ENCODE results near the gene COL9A2. TPM values are rescaled to one million over a fixed set of nuclear protein-coding genes. Genes with fewer than 3 reads are reported as not detected.
"Not testable (repeated sequence)": the region's sequence is repeated elsewhere in the genome, so short reads cannot be mapped to it uniquely, and the experiment has no call there.

COL9A2 gene
- 4.8 and 5.2 TPM in 2 replicates for total RNA-seq (2014; rRNA removed; shearing (Covaris generic))

DNA sequence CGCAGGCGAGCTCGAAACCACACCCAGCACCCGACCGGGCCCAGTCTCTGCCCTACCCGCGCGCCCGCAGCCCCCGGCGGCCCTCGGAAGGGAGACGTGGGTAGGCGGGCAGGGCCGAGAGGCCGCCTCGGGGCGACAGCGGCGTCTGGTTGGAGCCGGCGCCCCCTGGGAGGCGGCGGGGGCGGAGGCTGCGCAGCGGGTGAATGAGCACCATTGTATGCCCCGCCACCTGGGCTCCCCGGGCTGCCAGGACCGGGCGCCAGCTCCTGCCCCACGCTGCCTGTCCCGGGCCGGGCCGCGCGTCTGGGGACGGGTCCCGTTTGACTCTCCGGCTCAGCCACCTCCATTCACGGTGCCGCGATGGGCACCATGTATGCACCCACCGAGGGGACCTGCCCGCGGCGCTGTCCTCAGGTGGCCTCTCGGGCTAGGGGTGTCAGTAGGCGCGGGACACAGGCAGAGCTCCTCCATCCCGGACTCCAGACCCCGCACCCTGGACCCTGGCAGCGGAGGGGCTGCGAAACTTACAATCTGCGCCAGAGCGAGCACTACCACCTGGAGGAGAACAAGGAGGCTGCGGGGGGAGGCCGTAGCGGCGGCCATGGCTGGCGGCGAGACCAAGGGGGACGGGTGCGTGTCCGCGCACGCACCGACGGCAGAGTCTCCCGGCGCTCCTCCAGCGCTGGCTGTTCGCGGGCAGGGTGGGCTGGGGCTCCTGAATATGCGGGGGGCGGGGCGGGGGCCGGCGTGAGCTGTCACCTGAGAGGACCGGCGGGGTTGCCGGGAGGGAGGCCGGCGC is at the start of gene COL9A2:
Gene COL9A2, minus strand, starts transcription at position 692 of the 799 bp plus-strand sequence. Its CDS starts 89 bp downstream, at position 603.
- Histone ChIP-seq H3K9me3 (replicated peaks) (no peaks in the 10 kb centered on the region), H3K4me3 (peak within 1 kb of the TSS; percentile 54), H3K27me3 (no peaks in the 10 kb centered on the region), H3K4me1 (peaks cover 25% of the 10 kb centered on the region), H3K27ac (peak within 1 kb of the TSS; percentile 45; the same call in 1 of the 2 replicates), H3K36me3 (no peaks in the 10 kb centered on the region)
- DNase-seq = peak; percentile 44 to 45

DNA sequence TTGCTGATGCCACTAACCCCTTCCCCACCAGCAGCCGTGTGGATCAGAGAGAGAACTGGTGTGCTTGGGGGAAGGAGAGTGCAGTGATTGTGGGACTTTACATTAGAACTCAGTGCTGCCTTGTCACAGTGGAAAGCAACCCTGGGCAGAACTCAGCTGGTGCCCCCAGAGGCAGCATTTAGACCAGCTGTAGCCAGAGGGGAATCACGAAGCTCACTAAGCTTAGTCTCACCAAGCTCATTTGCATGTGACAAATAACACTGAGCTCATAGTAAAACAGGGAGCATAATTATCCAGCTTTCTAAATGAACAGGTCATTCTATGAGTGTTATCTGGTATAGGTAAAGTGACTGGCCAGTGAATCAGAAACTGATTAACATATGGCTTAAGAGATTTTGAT is 46.6 kb upstream of the COL9A2 start:
- Histone ChIP-seq H3K27ac (no peak overlapping the region), H3K9me3 (replicated peaks) (peaks cover 4% of the 10 kb centered on the region), H3K27me3 (no peaks in the 10 kb centered on the region), H3K4me1 (no peaks in the 10 kb centered on the region), H3K4me3 (no peak overlapping the region), H3K36me3 (no peaks in the 10 kb centered on the region)
- DNase-seq = no peak

DNA sequence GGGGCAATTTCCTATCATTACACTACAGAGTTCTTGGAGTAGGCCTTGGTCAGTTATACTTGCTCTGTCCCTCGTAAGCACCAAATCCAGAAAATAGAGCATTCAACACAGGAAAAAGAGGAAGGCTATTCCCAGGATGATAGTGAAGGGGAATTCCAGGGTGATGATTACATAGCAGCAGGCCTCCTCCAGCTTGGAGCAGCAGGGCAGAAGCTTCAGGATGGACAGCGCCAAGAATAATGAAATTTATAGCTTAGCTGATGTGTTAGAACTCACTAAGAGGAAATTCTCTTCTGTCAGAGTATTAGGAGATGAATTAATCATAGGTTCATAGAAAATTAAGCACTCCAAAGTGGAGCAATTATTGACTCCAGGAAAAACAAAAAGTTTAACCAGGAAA is 45.6 kb upstream of the COL9A2 start:
- Histone ChIP-seq H3K4me3 (no peak overlapping the region), H3K27me3 (no peaks in the 10 kb centered on the region), H3K4me1 (no peaks in the 10 kb centered on the region), H3K36me3 (no peaks in the 10 kb centered on the region), H3K27ac (no peak overlapping the region), H3K9me3 (replicated peaks) (peaks cover 4% of the 10 kb centered on the region)
- DNase-seq = no peak

DNA sequence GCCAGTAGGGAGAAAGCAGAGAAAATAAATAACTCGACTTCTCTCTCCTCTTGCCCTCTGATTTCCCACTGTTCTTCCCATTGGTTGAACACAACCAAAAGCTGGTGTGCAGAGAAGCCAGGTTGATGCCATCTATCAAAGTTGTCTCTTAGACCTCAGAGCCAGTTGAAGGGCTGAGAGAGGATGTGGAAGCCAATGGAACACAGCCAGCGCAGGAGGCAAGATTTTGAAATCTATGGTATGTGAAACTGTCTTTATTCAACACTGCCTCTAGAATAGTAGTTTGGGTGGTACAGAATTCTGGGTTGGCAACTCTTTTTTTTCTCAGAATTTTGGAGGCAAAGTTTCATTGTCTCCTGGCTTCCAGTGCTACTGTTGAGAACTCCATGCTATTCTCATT is 45.1 kb upstream of the COL9A2 start:
- Histone ChIP-seq H3K27me3 (no peaks in the 10 kb centered on the region), H3K9me3 (replicated peaks) (peaks cover 4% of the 10 kb centered on the region), H3K4me1 (no peaks in the 10 kb centered on the region), H3K4me3 (no peak overlapping the region), H3K36me3 (no peaks in the 10 kb centered on the region), H3K27ac (no peak overlapping the region)
- no peak for DNase-seq

DNA sequence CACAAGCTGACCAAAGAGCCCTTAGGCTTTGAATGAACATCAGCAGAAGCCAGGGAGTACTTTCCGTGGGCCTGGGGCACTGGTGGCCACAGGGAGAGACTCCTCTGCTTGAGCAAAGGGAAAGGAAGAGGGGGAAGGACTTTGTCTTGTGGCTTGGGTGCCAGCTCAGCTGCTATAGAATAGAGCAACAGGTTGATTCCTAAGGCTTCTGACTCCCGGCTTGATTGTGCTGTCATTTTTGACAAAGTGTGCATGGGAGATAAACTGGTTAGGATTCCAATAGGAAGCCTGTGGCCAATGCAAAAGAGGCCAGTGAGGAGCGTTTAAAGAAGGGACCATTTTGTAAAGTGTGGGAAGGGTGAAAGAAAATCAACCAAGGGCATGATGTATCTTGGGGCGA is 44.6 kb upstream of the COL9A2 start:
- no peaks in the 10 kb centered on the region for H3K36me3 ChIP-seq
- no peaks in the 10 kb centered on the region for H3K4me1 ChIP-seq
- DNase-seq = no peak

DNA sequence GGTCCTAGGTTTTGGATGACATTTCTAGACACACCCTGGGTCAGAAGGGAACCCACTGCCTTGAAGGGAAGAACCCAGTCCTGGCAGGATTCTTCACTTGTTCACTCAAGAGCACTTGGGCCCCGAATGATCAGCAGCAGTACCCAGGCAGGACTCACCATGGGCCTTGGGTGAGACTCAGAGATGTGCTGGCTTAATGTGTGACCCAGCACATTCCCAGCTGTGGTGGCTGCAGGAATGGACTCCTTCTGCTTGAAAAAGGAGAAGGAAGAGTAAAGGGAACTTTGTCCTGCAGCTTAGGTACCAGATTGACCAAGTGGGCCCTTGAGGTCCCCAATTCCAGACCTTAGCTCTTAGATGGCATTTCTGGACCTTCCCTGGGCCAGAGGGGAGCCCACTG is 44.1 kb upstream of the COL9A2 start:
- DNase-seq = no peak
- Histone ChIP-seq H3K9me3 (replicated peaks) (peaks cover 4% of the 10 kb centered on the region), H3K4me1 (no peaks in the 10 kb centered on the region), H3K36me3 (no peaks in the 10 kb centered on the region), H3K27me3 (no peaks in the 10 kb centered on the region), H3K27ac (no peak overlapping the region), H3K4me3 (no peak overlapping the region)

More for the DNA sequence above, 44.6 kb upstream of the COL9A2 start:
- H3K27me3 ChIP-seq = no peaks in the 10 kb centered on the region
- H3K9me3 ChIP-seq (replicated peaks) = peaks cover 4% of the 10 kb centered on the region
- no peak overlapping the region for H3K4me3 ChIP-seq
- H3K27ac ChIP-seq = no peak overlapping the region

DNA sequence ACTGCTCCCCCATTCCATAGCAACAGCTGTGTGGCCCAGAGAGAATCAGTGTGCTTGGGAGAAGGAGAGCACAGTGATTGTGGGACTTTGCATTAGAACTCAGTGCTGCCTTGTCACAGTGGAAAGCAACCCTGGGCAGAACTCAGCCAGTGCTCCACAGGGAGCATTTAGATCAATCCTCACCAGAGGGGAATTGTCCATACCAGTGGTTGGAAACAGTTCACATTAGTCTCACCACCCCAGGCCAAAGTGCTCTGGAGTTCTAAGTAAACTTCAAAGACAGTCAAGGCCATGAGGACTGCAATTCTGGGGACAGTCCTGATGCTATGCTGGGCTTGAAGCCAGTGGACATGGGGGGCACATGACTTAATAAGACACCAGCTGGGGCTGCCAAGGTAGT is 43.5 kb upstream of the COL9A2 start:
- no peak overlapping the region for H3K4me3 ChIP-seq
- H3K4me1 ChIP-seq = no peaks in the 10 kb centered on the region
- no peaks in the 10 kb centered on the region for H3K36me3 ChIP-seq
- DNase-seq = no peak
- H3K27ac ChIP-seq = no peak overlapping the region
- no peaks in the 10 kb centered on the region for H3K27me3 ChIP-seq
- H3K9me3 ChIP-seq (replicated peaks) = peaks cover 4% of the 10 kb centered on the region

DNA sequence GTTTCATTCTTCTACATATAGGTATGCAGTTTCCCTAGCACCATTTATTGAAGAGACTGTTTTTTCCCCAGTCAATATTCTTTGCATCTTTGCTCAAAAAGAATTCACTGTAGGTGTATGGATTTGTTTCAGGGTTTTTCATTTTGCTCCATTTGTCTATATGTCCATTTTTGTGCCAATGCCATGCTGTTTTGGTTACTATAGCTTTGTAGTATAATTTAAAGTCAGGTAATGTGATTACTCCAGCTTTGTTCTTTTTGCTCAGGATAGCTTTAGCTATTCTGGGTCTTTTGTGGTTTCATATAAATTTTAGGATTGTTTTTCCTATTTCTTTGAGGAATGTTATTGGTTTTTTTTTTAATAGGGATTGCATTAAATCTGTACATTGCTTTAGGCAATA is 40.5 kb upstream of the COL9A2 start:
- no peaks in the 10 kb centered on the region for H3K27me3 ChIP-seq
- H3K27ac ChIP-seq = no peak overlapping the region
- no peaks in the 10 kb centered on the region for H3K36me3 ChIP-seq
- peaks cover 4% of the 10 kb centered on the region for H3K9me3 ChIP-seq (replicated peaks)
- no peak for DNase-seq
- H3K4me3 ChIP-seq = no peak overlapping the region
- no peaks in the 10 kb centered on the region for H3K4me1 ChIP-seq

DNA sequence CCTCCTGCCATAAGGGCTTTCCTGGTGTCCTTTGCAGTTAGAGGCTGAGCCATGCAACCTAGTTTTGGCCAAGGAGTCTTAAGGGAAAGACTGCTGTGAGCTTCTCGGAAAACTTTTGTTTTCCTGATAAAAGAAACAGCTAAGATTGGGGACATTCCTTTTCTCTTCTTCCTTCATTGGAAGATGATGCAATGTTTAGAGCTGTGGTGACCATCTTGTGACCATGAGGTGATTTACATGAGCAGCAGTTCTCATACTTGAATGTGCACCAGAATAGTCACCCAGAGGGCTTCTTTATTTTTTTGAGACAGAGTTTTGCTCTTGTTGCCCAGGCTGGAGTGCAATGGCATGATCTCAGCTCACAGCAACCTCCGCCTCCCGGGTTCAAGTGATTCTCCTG is 36.0 kb upstream of the COL9A2 start:
- Histone ChIP-seq H3K27me3 (no peaks in the 10 kb centered on the region), H3K27ac (no peak overlapping the region), H3K4me3 (no peak overlapping the region), H3K36me3 (no peaks in the 10 kb centered on the region), H3K9me3 (replicated peaks) (no peaks in the 10 kb centered on the region), H3K4me1 (no peaks in the 10 kb centered on the region)
- no peak for DNase-seq

DNA sequence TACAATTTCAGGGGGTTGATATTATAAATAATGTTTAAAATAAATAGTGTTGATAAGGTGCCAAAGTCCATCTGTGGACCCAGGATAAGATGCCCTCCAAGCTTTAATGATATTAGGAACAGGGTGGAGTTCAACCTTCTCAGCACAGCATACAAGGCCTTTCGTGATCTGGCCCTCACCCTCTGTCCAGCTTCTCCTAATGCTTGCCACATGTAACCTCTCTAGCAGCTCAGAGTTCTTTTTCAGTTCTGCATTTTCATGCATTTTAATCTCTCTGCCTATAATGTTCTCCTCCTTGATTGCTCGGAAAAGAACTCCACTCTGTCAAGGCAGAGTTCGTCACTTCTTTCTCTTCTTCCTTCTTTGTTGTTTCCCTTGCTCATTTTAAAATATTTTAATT is 35.0 kb upstream of the COL9A2 start:
- Histone ChIP-seq H3K27me3 (no peaks in the 10 kb centered on the region), H3K4me1 (no peaks in the 10 kb centered on the region), H3K27ac (no peak overlapping the region), H3K36me3 (no peaks in the 10 kb centered on the region), H3K4me3 (no peak overlapping the region), H3K9me3 (replicated peaks) (no peaks in the 10 kb centered on the region)
- no peak for DNase-seq

DNA sequence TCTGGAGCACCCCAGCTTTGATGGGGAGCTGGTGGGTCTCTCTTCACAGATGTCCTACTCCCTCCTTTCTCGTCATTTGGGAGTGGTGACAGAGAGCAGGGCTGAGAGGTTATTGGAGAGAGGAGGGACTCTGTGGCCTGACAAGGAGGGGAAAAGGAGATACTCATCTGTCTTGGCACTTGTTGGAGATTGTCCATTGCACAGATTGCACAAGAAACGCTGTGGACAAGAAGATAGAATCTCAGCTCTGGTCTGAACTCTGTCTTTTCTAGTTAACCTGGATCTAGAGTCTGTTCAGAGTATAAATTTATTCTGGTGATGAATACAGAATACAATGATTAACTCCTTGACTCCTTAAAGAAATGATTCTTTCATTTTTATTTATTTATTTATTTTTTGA is 34.0 kb upstream of the COL9A2 start:
- Histone ChIP-seq H3K4me3 (no peak overlapping the region), H3K27me3 (no peaks in the 10 kb centered on the region), H3K36me3 (no peaks in the 10 kb centered on the region), H3K4me1 (no peaks in the 10 kb centered on the region), H3K9me3 (replicated peaks) (no peaks in the 10 kb centered on the region), H3K27ac (no peak overlapping the region)
- DNase-seq = no peak

DNA sequence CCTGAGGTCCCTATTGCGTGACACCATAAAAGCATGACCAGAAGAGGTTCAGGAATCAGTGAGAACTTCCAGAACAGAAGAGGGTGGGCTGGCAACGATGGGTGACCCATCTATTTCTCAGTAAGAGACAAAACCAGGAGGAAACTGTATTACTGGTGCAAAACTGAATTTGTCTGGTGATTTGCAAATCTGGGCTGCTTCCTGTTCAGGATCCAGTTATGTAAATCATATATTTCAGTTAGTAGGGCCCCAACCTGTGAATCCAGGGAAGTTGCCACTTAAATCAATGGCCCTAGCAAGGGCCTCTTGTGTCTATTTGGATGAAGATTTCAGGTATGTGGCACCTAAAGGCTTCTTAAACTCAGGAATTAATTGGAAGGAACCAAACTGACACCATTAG is 33.3 kb upstream of the COL9A2 start:
- no peaks in the 10 kb centered on the region for H3K9me3 ChIP-seq (replicated peaks)
- no peaks in the 10 kb centered on the region for H3K36me3 ChIP-seq
- no peak overlapping the region for H3K4me3 ChIP-seq
- H3K27me3 ChIP-seq = no peaks in the 10 kb centered on the region
- H3K27ac ChIP-seq = no peak overlapping the region
- no peaks in the 10 kb centered on the region for H3K4me1 ChIP-seq
- no peak for DNase-seq

DNA sequence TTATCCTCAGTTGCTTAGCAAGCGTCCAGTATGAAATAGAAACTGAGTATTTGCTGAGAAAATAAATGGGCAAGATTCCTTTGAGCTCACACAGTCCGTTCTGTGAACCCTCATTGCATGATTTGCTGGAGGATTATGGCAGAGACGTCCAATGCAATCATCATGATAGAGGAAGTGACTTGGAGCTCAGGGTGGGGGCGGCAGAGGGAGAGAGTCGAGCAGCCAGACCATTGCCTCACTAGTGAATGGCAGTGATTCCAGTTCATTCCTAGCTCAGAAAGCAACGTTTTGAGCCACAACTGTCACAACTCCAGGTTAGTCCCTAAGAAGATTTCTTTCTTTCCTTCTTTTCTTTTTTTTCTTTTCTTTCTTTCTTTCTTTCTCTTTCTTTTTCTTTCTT is 27.5 kb upstream of the COL9A2 start:
- H3K9me3 ChIP-seq (replicated peaks) = peaks cover 5% of the 10 kb centered on the region; the same call in 1 of the 2 replicates
- H3K4me1 ChIP-seq = no peaks in the 10 kb centered on the region
- peaks cover 4% of the 10 kb centered on the region; the same call in 1 of the 2 replicates for H3K27me3 ChIP-seq
- H3K4me3 ChIP-seq = no peak overlapping the region
- H3K36me3 ChIP-seq = no peaks in the 10 kb centered on the region
- no peak for DNase-seq
- no peak overlapping the region for H3K27ac ChIP-seq

DNA sequence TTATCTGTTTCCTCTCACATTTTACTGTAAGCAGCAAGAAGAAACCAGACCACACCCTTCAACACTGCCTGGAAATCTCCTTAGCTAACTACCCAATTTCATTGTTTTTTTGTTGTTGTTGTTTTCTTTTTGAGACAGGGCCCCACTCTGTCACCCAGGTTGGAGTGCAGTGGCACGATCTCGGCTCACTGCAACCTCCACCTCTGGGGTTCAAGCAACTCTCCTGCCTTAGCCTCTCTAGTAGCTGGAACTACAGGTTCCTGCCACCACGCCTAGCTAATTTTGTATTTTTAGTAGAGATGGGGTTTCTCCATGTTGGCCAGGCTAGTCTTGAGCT is 25.3 kb upstream of the COL9A2 start:
- not testable (repeated sequence) for H3K36me3 ChIP-seq; H3K27me3 ChIP-seq; H3K4me3 ChIP-seq; DNase-seq; H3K27ac ChIP-seq; H3K9me3 ChIP-seq (replicated peaks); H3K4me1 ChIP-seq

DNA sequence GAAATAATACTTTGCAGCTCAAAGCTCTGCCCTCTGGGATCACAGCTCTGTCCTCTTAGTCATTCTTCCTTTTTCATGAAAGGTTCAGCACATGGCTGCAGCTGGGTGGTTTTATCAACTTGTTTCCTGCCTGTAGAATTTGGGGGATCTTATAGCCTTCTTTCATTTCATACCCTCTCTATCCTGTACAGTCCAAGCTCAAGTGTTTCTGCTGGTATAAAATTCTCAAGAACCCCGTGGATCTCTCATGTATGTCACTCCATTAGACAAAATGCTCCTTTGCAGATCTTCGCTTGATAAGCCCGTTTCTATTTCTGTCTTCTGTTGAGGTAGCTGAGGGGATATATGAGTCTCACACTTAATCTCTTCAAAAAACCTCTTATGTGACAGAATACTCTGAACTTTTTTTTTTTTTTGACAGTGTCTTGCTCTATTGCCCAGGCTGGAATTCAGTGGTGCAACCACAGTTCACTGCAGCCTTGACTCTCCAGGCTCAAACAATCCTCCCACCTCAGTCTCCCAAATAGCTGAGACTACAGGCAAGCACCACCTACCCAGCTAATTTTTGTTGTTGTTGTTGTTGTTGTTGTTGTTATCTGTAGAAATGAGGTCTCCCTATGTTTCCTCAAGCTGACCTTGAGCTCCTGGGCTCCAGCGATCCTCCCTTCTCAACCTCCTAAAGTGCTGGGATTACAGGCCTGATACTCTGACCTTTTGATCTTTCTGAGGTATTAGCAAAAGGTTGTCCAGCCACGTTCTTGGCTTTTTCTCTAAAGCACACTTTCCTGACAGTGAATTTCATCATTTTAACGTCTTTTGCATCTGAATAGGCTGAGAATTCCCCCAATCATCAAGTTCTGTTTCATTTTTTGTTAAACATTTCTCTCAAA is 24.6 kb upstream of the COL9A2 start:
- no peak overlapping the region for H3K4me3 ChIP-seq
- no peak for DNase-seq

More for the DNA sequence above, 24.6 kb upstream of the COL9A2 start:
- Histone ChIP-seq H3K27me3 (peaks cover 4% of the 10 kb centered on the region; the same call in 1 of the 2 replicates), H3K27ac (no peak overlapping the region), H3K36me3 (no peaks in the 10 kb centered on the region), H3K9me3 (replicated peaks) (peaks cover 5% of the 10 kb centered on the region; the same call in 1 of the 2 replicates), H3K4me1 (no peaks in the 10 kb centered on the region)
